22Rv1 (cell line): Measurements from ENCODE around the gene PIAS2.
"Not testable (repeated sequence)": the region's sequence is repeated elsewhere in the genome, so short reads cannot be mapped to it uniquely, and the experiment has no call there.

Experiments used
- H3K27ac ChIP-seq: fragments of 450-650 bp; 2 replicates; pipeline ENCODE4 v1.5.1; 2017
- CTCF ChIP-seq: fragments of 450-650 bp; IDR thresholded peaks from 2 replicates; pipeline ENCODE4 v1.5.1; 2017; ENCODE audit warnings: mild to moderate bottlenecking
- ZFX ChIP-seq: fragments of 450-650 bp; IDR thresholded peaks from 2 replicates; pipeline ENCODE4 v1.6.1; 2017; ENCODE audit warnings: antibody characterized with exemption, borderline replicate concordance

Gene PIAS2

GRCh38 chr18:46849007-46849406, 68.3 kb downstream of the PIAS2 start:
- TF ChIP-seq CTCF = no peak

GRCh38 chr18:46843372-46843771, 73.9 kb downstream of the PIAS2 start:
- TF ChIP-seq CTCF (no peak), ZFX (no peak)
- H3K27ac ChIP-seq = no peak overlapping the region

More at GRCh38 chr18:46849007-46849406, 68.3 kb downstream of the PIAS2 start:
- no peak overlapping the region for H3K27ac ChIP-seq

DNA sequence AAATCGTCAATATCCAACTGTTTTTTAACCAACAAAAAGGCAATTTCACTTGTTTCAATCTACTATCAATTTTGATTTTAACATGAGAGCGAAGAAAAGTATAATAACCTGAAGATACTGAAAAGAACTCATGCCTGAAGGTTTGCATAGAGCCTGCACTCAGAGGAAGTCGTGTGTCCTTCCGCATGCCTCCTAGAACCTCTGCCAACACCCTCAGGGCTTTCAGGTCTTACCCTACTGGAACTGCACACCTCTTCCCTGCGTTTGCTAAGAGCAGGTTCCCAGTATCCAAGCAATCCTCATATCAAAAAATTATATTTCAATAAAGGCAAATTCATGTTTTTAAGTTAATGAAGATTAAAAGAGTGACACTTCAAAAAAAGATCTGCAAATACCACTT, 74.7 kb downstream of the PIAS2 start:
- H3K27ac ChIP-seq = no peak overlapping the region
- TF ChIP-seq CTCF (no peak), ZFX (no peak)

GRCh38 chr18:46833899-46834298, 83.4 kb downstream of the PIAS2 start:
- H3K27ac ChIP-seq = no peak overlapping the region
- TF ChIP-seq ZFX (no peak), CTCF (no peak)

- TF ChIP-seq ZFX (no peak), CTCF (no peak)
- no peak overlapping the region for H3K27ac ChIP-seq
Observed at GRCh38 chr18:46832849-46833248, 84.5 kb downstream of the PIAS2 start.

- not testable (repeated sequence) for H3K27ac ChIP-seq
Observed at GRCh38 chr18:46832422-46832821, 84.9 kb downstream of the PIAS2 start.

- no peak overlapping the region for H3K27ac ChIP-seq
Observed at GRCh38 chr18:46831434-46831833, 85.9 kb downstream of the PIAS2 start.

More at GRCh38 chr18:46831434-46831833, 85.9 kb downstream of the PIAS2 start:
- TF ChIP-seq CTCF = no peak
- no peak for TF ChIP-seq ZFX
